Stimulated activated effector memory CD8-positive, alpha-beta T cell treated with anti-CD3 and anti-CD28 coated beads, Interleukin-12 subunit alpha, Interleukin-12 subunit beta, amount 100 ng/mL, for 72 hours (primary cell): ENCODE results near the gene B4GALNT4.
A peak's percentile ranks its signal among the peaks of the same experiment; 100 is the strongest.

Source experiments
- ATAC-seq: fragments of 150-1000 bp; cut with Tn5 transposase; 2 replicates; pipeline ENCODE4 v1.10.0; 2021
- DNase-seq, 2 donors: peaks; one replicate each; pipeline ENCODE4 v3.0.0; 2021 to 2022; ENCODE audit warnings: low spot score in 2 of 2
- H3K27ac Mint-ChIP-seq: one replicate; pipeline ENCODE4 v1.8.0; 2022; ENCODE audit warnings: mild to moderate bottlenecking, mixed read lengths
- H3K36me3 Mint-ChIP-seq: one replicate; pipeline ENCODE4 v1.8.0; 2022; ENCODE audit warnings: mild to moderate bottlenecking, mixed read lengths
- H3K4me1 Mint-ChIP-seq: one replicate; pipeline ENCODE4 v1.8.0; 2022; ENCODE audit warnings: mixed read lengths
- H3K4me3 Mint-ChIP-seq: one replicate; pipeline ENCODE4 v1.8.0; 2022; ENCODE audit warnings: mild to moderate bottlenecking, mixed read lengths
- H3K9me3 Mint-ChIP-seq: one replicate; pipeline ENCODE4 v1.8.0; 2022; ENCODE audit warnings: mixed read lengths

The B4GALNT4 gene

DNA sequence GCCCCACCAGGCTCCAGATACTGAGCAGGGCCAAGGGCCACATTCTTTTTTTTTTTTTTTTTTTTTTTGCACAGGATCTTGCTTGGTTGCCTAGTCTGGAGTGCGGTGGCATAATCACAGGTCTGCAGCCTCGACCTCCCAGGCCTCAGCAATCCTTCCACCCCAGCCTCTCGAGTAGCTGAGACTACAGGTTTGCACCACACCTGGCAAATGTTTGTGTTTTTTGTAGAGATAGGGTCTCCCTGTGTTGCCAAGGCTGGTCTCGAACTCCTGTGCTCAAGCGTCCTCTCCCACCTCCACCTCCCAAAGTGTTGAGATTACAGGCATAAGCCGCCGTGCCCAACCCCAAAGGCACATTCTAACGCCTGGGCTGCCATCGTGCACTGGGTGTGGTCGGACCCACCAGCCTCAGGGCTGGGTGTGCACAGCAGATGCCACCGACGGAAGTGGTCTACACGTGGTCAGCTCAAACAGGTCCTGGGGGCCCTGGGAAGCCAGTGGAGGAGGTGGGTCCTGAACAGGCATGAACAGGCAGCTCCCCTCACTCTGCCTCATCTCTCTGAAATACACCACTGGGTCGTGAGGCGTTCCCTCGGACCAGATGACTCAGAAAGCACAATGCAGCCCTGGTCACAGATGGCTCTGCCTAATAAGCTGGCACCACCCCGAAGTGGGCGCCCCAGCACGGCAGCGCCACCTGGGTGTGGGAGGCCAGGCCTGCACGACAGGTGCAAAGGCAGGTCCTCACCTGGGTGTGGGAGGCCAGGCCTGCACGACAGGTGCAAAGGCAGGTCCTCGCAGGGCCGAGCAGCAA is 5.1 kb upstream of the B4GALNT4 start:
- Mint-ChIP-seq H3K9me3 (no peaks in the 10 kb centered on the region), H3K27ac (no peak overlapping the region), H3K4me1 (peaks cover 49% of the 10 kb centered on the region), H3K4me3 (peak overlapping the region; percentile 17), H3K36me3 (no peaks in the 10 kb centered on the region)
- peak; percentile 45 to 79 for DNase-seq
- peak; percentile 90 for ATAC-seq

- DNase-seq (no peak), ATAC-seq (no peak)
- Mint-ChIP-seq H3K4me3 (no peak overlapping the region), H3K9me3 (no peaks in the 10 kb centered on the region), H3K27ac (no peak overlapping the region), H3K36me3 (no peaks in the 10 kb centered on the region), H3K4me1 (peaks cover 39% of the 10 kb centered on the region)
Measured at GRCh38 chr11:364991-365725, 4.1 kb upstream of the B4GALNT4 start.

DNA sequence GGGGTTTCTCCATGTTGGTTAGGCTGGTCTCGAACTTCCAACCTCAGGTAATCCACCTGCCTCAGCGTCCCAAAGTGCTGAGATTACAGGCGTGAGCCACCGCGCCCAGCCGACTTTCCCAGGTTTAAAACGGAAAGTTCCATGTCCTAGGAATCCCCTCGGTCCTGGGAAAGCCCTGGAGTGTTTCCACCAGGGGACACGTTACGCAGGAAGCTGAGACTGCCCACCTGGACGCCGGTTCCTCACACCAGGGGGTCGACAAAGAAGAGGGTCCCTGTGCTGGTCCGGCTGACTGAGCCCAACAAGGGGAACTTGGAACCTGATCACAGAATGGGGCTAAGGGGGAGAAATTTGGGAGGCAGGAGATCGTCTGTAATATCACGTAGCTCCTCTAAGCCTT is 3.5 kb upstream of the B4GALNT4 start:
- no peaks in the 10 kb centered on the region for H3K9me3 Mint-ChIP-seq
- H3K27ac Mint-ChIP-seq, result no peak overlapping the region
- H3K36me3 Mint-ChIP-seq, result peaks cover 6% of the 10 kb centered on the region

DNA sequence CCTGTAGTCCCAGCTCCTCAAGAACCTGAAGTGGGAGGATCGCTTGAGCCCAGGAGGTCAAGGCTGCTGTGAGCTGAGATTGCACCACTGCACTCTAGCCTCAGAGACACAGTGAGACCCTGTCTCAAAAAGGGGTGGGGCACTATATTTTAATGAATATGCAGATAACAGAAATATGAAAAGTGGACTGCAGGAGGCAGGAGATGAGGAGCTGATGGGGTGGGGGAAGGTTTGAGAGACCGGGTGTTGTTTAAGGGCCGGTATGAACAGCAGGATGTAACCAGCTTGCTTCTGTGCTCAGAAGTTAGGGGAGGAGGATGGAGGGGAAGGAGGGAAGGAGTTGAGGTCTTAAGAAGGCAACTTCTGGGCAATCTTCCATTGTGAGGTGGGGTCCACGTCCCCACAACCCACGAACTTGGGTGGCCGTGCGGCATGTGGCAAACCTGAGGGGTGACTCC is 1.3 kb upstream of the B4GALNT4 start:
- no peak overlapping the region for H3K27ac Mint-ChIP-seq

More for the DNA sequence above, 3.5 kb upstream of the B4GALNT4 start:
- Mint-ChIP-seq H3K4me1 (peaks cover 37% of the 10 kb centered on the region), H3K4me3 (no peak overlapping the region)
- no peak for ATAC-seq
- DNase-seq, result no peak

DNA sequence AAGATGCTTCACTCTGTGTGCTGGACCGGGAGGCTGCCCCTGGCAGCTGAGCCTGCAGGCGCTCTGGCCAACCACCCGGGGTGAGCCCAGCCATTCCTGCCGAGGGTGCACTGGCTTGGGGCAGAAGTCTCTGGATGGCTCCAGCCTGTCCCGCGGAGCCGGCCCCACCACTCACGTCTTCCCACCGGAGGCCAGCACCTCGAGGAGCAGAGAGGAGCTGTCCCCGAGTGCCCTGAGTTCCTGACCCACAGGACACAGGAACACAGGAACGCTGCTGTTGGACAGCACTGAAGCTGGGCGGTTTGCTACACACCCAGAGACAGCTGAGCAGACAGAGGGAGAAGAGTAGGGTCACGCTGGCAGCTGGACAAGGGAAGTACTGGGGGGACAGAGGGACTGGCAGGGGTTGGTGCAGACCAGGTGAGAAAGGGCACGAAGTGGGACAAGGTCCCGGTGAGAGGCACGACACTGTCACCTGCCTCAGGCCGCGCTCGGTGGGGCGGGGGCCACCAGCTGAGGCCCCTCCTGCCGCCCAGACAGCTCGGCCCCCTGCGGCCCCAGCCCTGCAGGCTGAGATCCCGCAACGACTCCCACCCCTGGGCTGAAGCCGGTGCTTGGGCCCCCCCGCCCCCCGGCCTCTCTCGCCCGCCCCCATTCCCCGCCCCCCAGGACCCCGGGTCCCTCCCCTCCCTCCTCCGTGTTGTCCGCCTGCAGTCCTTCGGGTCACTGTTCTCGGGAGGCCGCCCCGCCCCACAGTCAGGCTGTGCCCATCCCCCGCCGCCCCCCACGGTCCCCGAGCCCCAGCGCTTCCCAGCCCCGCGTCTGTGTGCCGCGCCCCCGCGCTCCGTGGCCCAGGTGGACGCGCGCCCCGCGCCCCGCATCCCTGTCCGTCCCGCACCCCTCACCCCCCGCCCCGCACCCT is 624 bp upstream of the B4GALNT4 start:
- ATAC-seq, result no peak
- peak overlapping the region; percentile 69 for H3K4me3 Mint-ChIP-seq
- H3K4me1 Mint-ChIP-seq, result peaks cover 28% of the 10 kb centered on the region
- no peak overlapping the region for H3K27ac Mint-ChIP-seq
- H3K36me3 Mint-ChIP-seq, result peaks cover 6% of the 10 kb centered on the region
- H3K9me3 Mint-ChIP-seq, result no peaks in the 10 kb centered on the region
- DNase-seq, result no peak

More for the DNA sequence above, 1.3 kb upstream of the B4GALNT4 start:
- Mint-ChIP-seq H3K9me3 (no peaks in the 10 kb centered on the region), H3K4me1 (peaks cover 26% of the 10 kb centered on the region), H3K4me3 (peak overlapping the region; percentile 69), H3K36me3 (peaks cover 6% of the 10 kb centered on the region)
- DNase-seq, result no peak
- ATAC-seq, result no peak

DNA sequence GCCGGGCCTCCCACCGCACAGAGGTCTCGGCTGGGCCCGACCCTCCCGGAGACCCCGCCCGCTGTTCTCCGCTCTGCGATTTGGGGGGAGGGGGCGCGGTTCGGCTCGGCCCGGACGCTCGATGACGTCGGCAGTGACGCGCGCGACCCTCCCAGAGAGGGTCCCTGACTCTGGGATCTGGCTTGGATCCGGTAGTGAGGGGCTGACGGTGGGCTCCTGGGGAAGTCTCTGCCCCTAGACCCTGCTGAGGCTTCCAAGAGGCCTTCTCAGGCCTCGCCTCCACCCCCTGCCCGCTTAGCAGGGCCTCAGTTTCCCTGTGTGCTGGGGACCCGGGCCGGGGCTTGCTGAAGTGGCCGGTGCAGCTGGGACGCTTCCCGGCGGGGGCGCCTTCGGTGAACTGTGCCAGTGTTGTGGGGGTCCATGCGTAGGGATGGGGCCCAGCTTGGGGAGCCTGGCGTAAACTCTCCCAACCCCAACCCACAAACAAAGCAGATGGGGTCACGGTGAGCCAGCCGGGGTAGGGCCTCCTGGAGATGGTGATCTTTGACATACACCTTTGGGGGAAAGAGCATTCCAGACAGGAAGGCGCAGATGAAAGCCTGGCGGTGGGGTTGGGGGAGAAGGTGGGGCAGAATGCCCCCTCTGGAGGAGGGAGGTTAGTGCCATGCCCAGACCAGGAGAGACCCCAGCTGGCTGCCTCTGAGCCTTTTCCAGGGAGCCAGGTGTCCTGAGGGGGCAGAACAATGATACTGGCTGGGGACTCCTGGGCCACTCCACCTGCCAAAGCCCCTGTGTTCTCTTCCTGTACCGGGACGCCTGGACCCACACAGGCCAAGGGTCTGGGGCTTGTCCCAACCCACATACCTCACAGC is 1.0 kb downstream of the B4GALNT4 start:
- ATAC-seq, result no peak
- Mint-ChIP-seq H3K27ac (no peak overlapping the region), H3K9me3 (no peaks in the 10 kb centered on the region), H3K4me1 (peaks cover 29% of the 10 kb centered on the region), H3K4me3 (peak overlapping the region; percentile 43), H3K36me3 (peaks cover 6% of the 10 kb centered on the region)
- DNase-seq, result no peak

DNA sequence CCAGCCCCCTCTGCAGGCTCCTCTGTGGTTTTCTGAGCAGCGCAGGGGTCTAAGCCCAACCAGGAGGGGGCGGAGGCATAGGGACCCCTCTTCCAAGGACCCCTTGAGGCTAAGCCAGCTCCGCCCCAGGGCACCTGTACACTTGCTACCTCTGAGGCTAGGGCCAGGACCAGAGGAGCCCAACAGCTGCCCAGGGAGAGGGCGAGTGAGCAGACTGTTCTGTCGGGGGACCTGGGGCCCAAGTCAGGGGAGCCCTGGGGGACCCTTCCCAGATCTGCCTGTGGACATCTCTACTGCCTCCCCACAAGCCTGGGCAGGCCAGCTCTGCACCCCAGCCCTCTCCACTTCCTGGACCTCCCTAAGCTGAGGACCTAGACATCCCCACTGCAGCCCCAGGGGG is 1.8 kb downstream of the B4GALNT4 start:
- ATAC-seq (peak; percentile 11), DNase-seq (no peak)
- peaks cover 29% of the 10 kb centered on the region for H3K4me1 Mint-ChIP-seq
- H3K27ac Mint-ChIP-seq, result peak overlapping the region; percentile 53
- no peak overlapping the region for H3K4me3 Mint-ChIP-seq
- H3K9me3 Mint-ChIP-seq, result no peaks in the 10 kb centered on the region
- peaks cover 6% of the 10 kb centered on the region for H3K36me3 Mint-ChIP-seq

GRCh38 chr11:371716-372590 is 2.7 kb downstream of the B4GALNT4 start:
- ATAC-seq (peak; percentile 2), DNase-seq (no peak)
- Mint-ChIP-seq H3K36me3 (peaks cover 6% of the 10 kb centered on the region), H3K27ac (peak overlapping the region; percentile 53), H3K4me1 (peaks cover 29% of the 10 kb centered on the region), H3K9me3 (no peaks in the 10 kb centered on the region), H3K4me3 (no peak overlapping the region)

DNA sequence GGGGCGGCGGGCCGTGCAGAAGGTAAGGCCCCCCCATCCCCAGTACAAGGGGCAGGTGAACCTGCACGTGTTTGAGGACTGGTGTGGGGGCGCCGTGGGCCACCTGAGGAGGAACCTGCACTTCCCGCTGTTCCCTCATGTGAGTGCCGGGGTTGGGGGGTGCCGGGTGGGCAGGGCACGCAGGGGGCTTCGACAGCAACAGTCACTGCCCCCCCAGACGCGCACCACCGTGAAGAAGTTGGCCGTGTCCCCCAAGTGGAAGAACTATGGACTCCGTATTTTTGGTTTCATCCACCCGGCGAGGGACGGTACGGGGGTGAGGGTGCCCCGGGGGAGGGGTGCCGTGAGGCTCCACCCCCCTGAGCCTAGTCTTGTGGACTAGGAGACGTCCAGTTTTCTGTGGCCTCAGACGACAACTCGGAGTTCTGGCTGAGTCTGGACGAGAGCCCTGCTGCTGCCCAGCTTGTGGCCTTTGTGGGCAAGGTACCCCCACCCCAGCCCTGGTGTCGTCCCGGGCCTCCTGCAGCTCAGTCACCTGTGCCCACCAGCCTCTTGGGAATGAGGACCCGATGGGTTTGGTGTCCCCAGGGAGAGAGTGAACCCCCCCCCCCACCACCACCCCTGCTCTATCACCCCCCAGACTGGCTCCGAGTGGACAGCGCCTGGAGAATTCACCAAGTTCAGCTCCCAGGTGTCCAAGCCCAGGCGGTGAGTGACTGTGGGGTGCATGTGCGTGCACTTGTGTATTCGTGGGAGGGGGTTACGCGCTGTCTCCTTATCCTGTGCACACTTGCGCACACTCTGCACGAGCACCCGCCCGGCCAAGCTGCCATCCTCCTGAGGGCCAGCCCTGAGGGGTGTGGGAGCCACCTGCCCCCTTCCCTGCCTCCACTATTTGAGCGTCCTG is 3.8 kb downstream of the B4GALNT4 start:
- no peak overlapping the region for H3K4me3 Mint-ChIP-seq
- ATAC-seq (no peak), DNase-seq (no peak)
- H3K9me3 Mint-ChIP-seq, result no peaks in the 10 kb centered on the region
- no peak overlapping the region for H3K27ac Mint-ChIP-seq
- H3K36me3 Mint-ChIP-seq, result peaks cover 6% of the 10 kb centered on the region
- peaks cover 18% of the 10 kb centered on the region for H3K4me1 Mint-ChIP-seq

- H3K4me3 Mint-ChIP-seq, result no peak overlapping the region
- ATAC-seq, result no peak
- H3K36me3 Mint-ChIP-seq, result peaks cover 6% of the 10 kb centered on the region
- no peak for DNase-seq
- H3K27ac Mint-ChIP-seq, result peak overlapping the region; percentile 68
- H3K9me3 Mint-ChIP-seq, result no peaks in the 10 kb centered on the region
- H3K4me1 Mint-ChIP-seq, result peaks cover 10% of the 10 kb centered on the region
Measured at GRCh38 chr11:373716-374551, 4.6 kb downstream of the B4GALNT4 start.

- no peaks in the 10 kb centered on the region for H3K9me3 Mint-ChIP-seq
- ATAC-seq (no peak), DNase-seq (no peak)
- peaks cover 10% of the 10 kb centered on the region for H3K4me1 Mint-ChIP-seq
- peaks cover 4% of the 10 kb centered on the region for H3K36me3 Mint-ChIP-seq
- H3K27ac Mint-ChIP-seq, result no peak overlapping the region
- H3K4me3 Mint-ChIP-seq, result no peak overlapping the region
Measured at GRCh38 chr11:375065-376025, 6.0 kb downstream of the B4GALNT4 start.
